H9 (cell line): ENCODE data around the gene RFFL. TPM values are rescaled to one million over a fixed set of nuclear protein-coding genes. Genes with fewer than 3 reads are reported as not detected.

Source experiments
- DNase-seq: peaks from one replicate; pipeline ENCODE4 v3.0.0-alpha.2; 2017
- H2AFZ ChIP-seq: one replicate; pipeline ENCODE4 v1.6.1; 2013; ENCODE audit warnings: mild to moderate bottlenecking, low read length, control low read depth, moderate library complexity
- H2AK5ac ChIP-seq: 2 replicates; pipeline ENCODE4 v1.6.1; 2013; ENCODE audit warnings: low read length, control low read depth, mixed read lengths; ENCODE audit not compliant: insufficient read length
- H2BK120ac ChIP-seq: one replicate; pipeline ENCODE4 v1.6.1; 2013; ENCODE audit warnings: low read depth, mild to moderate bottlenecking, low read length, control low read depth, inconsistent platforms; ENCODE audit not compliant: poor library complexity, severe bottlenecking
- H2BK12ac ChIP-seq: 2 replicates; pipeline ENCODE4 v1.6.1; 2013; ENCODE audit warnings: low read length, control low read depth, mixed read lengths, low read depth; ENCODE audit not compliant: insufficient read length
- H2BK15ac ChIP-seq: 2 replicates; pipeline ENCODE4 v1.6.1; 2013; ENCODE audit warnings: low read depth, low read length, control low read depth
- H2BK20ac ChIP-seq: one replicate; pipeline ENCODE4 v1.6.1; 2013; ENCODE audit warnings: low read depth, mild to moderate bottlenecking, low read length, control low read depth, inconsistent platforms; ENCODE audit not compliant: poor library complexity, severe bottlenecking
- H2BK5ac ChIP-seq: 2 replicates; pipeline ENCODE4 v1.6.1; 2013; ENCODE audit warnings: low read length, control low read depth, mixed read lengths; ENCODE audit not compliant: insufficient read length
- H3K14ac ChIP-seq: 2 replicates; pipeline ENCODE4 v1.6.1; 2013; ENCODE audit warnings: low read length, control low read depth; ENCODE audit not compliant: insufficient read depth
- H3K18ac ChIP-seq: 2 replicates; pipeline ENCODE4 v1.6.1; 2013; ENCODE audit warnings: low read depth, mild to moderate bottlenecking, mixed read lengths, low read length, control low read depth; ENCODE audit not compliant: insufficient read length
- H3K23ac ChIP-seq: 2 replicates; pipeline ENCODE4 v1.6.1; 2013; ENCODE audit warnings: low read length, control low read depth, mixed read lengths, low read depth; ENCODE audit not compliant: insufficient read length
- H3K23me2 ChIP-seq: 2 replicates; pipeline ENCODE4 v1.6.1; 2013; ENCODE audit warnings: low read depth, mild to moderate bottlenecking, mixed read lengths, low read length, control low read depth; ENCODE audit not compliant: insufficient read length, poor library complexity, severe bottlenecking
- H3K27ac ChIP-seq: 2 replicates; pipeline ENCODE4 v1.5.1; 2013; ENCODE audit warnings: low read length, control low read depth, mixed read lengths, low read depth; ENCODE audit not compliant: insufficient read length
- H3K27me3 ChIP-seq: 2 replicates; pipeline ENCODE4 v1.6.1; 2013; ENCODE audit warnings: low read length, control low read depth, inconsistent platforms; ENCODE audit not compliant: insufficient read depth
- H3K4ac ChIP-seq: 2 replicates; pipeline ENCODE4 v1.6.1; 2013; ENCODE audit warnings: low read depth, mild to moderate bottlenecking, control low read depth, inconsistent platforms, low read length, moderate library complexity
- H3K4me1 ChIP-seq: 2 replicates; pipeline ENCODE4 v1.6.1; 2013; ENCODE audit warnings: low read length, control low read depth, inconsistent platforms; ENCODE audit not compliant: insufficient read depth
- H3K4me2 ChIP-seq: 2 replicates; pipeline ENCODE4 v1.6.1; 2013; ENCODE audit warnings: low read length, control low read depth, mixed read lengths; ENCODE audit not compliant: insufficient read length, insufficient read depth
- H3K56ac ChIP-seq: 2 replicates; pipeline ENCODE4 v1.6.1; 2013; ENCODE audit warnings: low read depth, mild to moderate bottlenecking, mixed read lengths, low read length, control low read depth; ENCODE audit not compliant: insufficient read length
- H3K79me1 ChIP-seq: 2 replicates; pipeline ENCODE4 v1.6.1; 2013; ENCODE audit warnings: low read depth, mild to moderate bottlenecking, moderate library complexity, low read length, control low read depth, inconsistent platforms; ENCODE audit not compliant: insufficient read depth, poor library complexity, severe bottlenecking
- H3K79me2 ChIP-seq: 2 replicates; pipeline ENCODE4 v1.6.1; 2013; ENCODE audit warnings: low read length, control low read depth, inconsistent platforms; ENCODE audit not compliant: insufficient read depth
- H3K9ac ChIP-seq: 2 replicates; pipeline ENCODE4 v1.6.1; 2013; ENCODE audit warnings: low read length, control low read depth, mixed read lengths; ENCODE audit not compliant: insufficient read length; ENCODE audit errors: extremely low read depth
- H3K9me3 ChIP-seq: one replicate; pipeline ENCODE4 v1.6.1; 2013; ENCODE audit warnings: low read depth, low read length, inconsistent platforms; ENCODE audit not compliant: control insufficient read depth
- H3T11ph ChIP-seq: one replicate; pipeline ENCODE4 v1.6.1; 2013; ENCODE audit warnings: mild to moderate bottlenecking, low read length, control low read depth, inconsistent platforms
- H4K20me1 ChIP-seq: one replicate; pipeline ENCODE4 v1.6.1; 2013; ENCODE audit not compliant: control insufficient read depth, insufficient read length, insufficient read depth
- H4K5ac ChIP-seq: 2 replicates; pipeline ENCODE4 v1.6.1; 2013; ENCODE audit warnings: low read depth, mild to moderate bottlenecking, mixed read lengths, low read length, control low read depth; ENCODE audit not compliant: insufficient read length
- H4K8ac ChIP-seq: replicated peaks from 2 replicates; pipeline ENCODE4 v1.6.1; 2013; ENCODE audit warnings: low read length, control low read depth, mixed read lengths, low read depth; ENCODE audit not compliant: insufficient read length
- H4K91ac ChIP-seq: 2 replicates; pipeline ENCODE4 v1.6.1; 2013; ENCODE audit warnings: low read depth, mild to moderate bottlenecking, moderate library complexity, mixed read lengths, low read length, control low read depth; ENCODE audit not compliant: insufficient read length
- H3K27ac Mint-ChIP-seq, 3 experiments: 2 replicates in 2 of 3; 3 replicates in 1 of 3; pipeline ENCODE4 v1.8.0; 2020 to 2021; ENCODE audit warnings: mixed read lengths in 3 of 3, mild to moderate bottlenecking in 1 of 3, moderate library complexity in 1 of 3
- H3K27me3 Mint-ChIP-seq: 2 replicates; pipeline ENCODE4 v1.8.0; 2021; ENCODE audit warnings: low read depth, mild to moderate bottlenecking, moderate library complexity, mixed read lengths
- H3K36me3 Mint-ChIP-seq, 3 experiments: 2 replicates in 2 of 3; 3 replicates in 1 of 3; pipeline ENCODE4 v1.8.0; 2020 to 2021; ENCODE audit warnings: low read depth in 3 of 3, mixed read lengths in 3 of 3; ENCODE audit not compliant: insufficient read depth in 1 of 3
- H3K4me1 Mint-ChIP-seq, 2 experiments: 2 replicates each; pipeline ENCODE4 v1.8.0; 2020; ENCODE audit warnings: mixed read lengths in 2 of 2
- H3K4me3 Mint-ChIP-seq, 2 experiments: 2 replicates in 1 of 2; 3 replicates in 1 of 2; pipeline ENCODE4 v1.8.0; 2020 to 2021; ENCODE audit warnings: mild to moderate bottlenecking in 2 of 2, mixed read lengths in 2 of 2, moderate library complexity in 1 of 2
- H3K9me3 Mint-ChIP-seq, 2 experiments: 2 replicates in 1 of 2; 3 replicates in 1 of 2; pipeline ENCODE4 v1.8.0; 2020; ENCODE audit warnings: mild to moderate bottlenecking in 2 of 2, mixed read lengths in 2 of 2, moderate library complexity in 1 of 2
- CTCF ChIP-seq: fragments of 200-600 bp; sonication (generic); conservative IDR thresholded peaks from 3 replicates; pipeline ENCODE4 v1.8.0; 2021; ENCODE audit warnings: antibody characterized with exemption, mild to moderate bottlenecking
- WGBS: extraction: QIAGEN DNeasy Blood & Tissue Kit; methylation state at CpG from one replicate; pipeline ENCODE4 v1.1.7; 2013; ENCODE audit warnings: missing lambda C conversion rate, low lambda C conversion rate, mixed read lengths; ENCODE audit not compliant: insufficient read length; ENCODE audit errors: extremely low coverage; 5-methylcytosine and 5-hydroxymethylcytosine counted together
- total RNA-seq: library from RNA; stranded (reverse); gene quantifications from 2 replicates; pipeline ENCODE4 v1.2.1, GENCODE V29; 2021

The RFFL gene
- total RNA-seq, 1 experiment from 2014 or later, result 21.1 TPM

DNA sequence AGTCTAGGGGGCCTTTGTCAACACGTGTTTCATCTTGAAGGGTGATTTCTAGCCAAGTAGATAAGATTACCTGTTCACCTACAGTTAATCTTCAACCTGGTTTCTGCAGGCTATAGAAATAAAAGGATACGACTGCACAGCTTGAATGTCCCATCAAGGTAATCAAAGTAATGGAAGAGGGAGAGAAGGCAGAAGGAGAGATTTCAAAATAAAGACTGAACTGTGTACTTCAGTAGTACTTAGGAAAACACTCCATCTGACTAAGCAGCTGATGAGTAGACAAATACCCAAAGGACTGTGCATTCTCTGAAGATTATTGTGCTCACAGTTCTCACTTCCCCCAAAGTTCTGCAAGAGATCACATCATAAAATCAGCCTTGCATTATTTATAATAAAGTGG, 5.8 kb upstream of the RFFL start:
- no peaks in the 10 kb centered on the region for H3K36me3 Mint-ChIP-seq
- Histone ChIP-seq H3K9me3 (no peaks in the 10 kb centered on the region), H3K79me2 (no peaks in the 10 kb centered on the region)

More for the DNA sequence above, 5.8 kb upstream of the RFFL start:
- no peaks in the 10 kb centered on the region for H3K23me2 ChIP-seq
- no peaks in the 10 kb centered on the region for H4K20me1 ChIP-seq
- no peak overlapping the region for H3K27ac ChIP-seq
- no peak overlapping the region for H2AFZ ChIP-seq
- no peak overlapping the region for H3T11ph ChIP-seq
- TF ChIP-seq CTCF, result no peak
- Mint-ChIP-seq H3K4me3 (no peak overlapping the region), H3K27ac (no peak overlapping the region), H3K4me1 (peaks cover 20 to 21% of the 10 kb centered on the region in 2 experiments), H3K9me3 (no peaks in the 10 kb centered on the region), H3K27me3 (no peaks in the 10 kb centered on the region)
- H2BK15ac ChIP-seq, result no peak overlapping the region
- H3K14ac ChIP-seq, result no peak overlapping the region
- no peak overlapping the region for H3K23ac ChIP-seq
- no peaks in the 10 kb centered on the region; the same call in 1 of the 2 replicates for H3K4me1 ChIP-seq
- H3K27me3 ChIP-seq, result no peaks in the 10 kb centered on the region
- no peak overlapping the region for H3K4me2 ChIP-seq
- H4K5ac ChIP-seq, result no peak overlapping the region
- no peak overlapping the region for H2BK5ac ChIP-seq
- H3K4ac ChIP-seq, result no peak overlapping the region
- H3K9ac ChIP-seq, result no peak overlapping the region
- no peak overlapping the region for H4K91ac ChIP-seq
- H2BK20ac ChIP-seq, result no peak overlapping the region
- DNase-seq, result no peak
- H2BK120ac ChIP-seq, result no peak overlapping the region
- no CpG with 5 or more reads among the region's 2 CpGs for WGBS
- H2BK12ac ChIP-seq, result no peak overlapping the region
- no peak overlapping the region for H3K18ac ChIP-seq
- H2AK5ac ChIP-seq, result no peak overlapping the region
- H3K79me1 ChIP-seq, result no peaks in the 10 kb centered on the region
- H3K56ac ChIP-seq, result no peak overlapping the region
- no peak overlapping the region for H4K8ac ChIP-seq
